HepG2 (cell line): ENCODE results near the gene ULK4. TPM values are rescaled to one million over a fixed set of nuclear protein-coding genes. Genes with fewer than 3 reads are reported as not detected.

Source experiments
- AGO1 ChIP-seq: fragments of 200-400 bp; formaldehyde crosslinking; IDR thresholded peaks from 2 replicates; pipeline ENCODE4 v1.6.1; 2017; ENCODE audit warnings: mild to moderate bottlenecking, low read depth, low read length, moderate library complexity; ENCODE audit not compliant: poor library complexity, severe bottlenecking
- BRCA1 ChIP-seq: sonication (generic); formaldehyde crosslinking; IDR thresholded peaks from 2 replicates; pipeline ENCODE4 v1.4.0; 2020; ENCODE audit warnings: missing genetic modification reagents
- CBFB ChIP-seq: sonication (generic); formaldehyde crosslinking; IDR thresholded peaks from 2 replicates; pipeline ENCODE4 v1.4.0; 2020; ENCODE audit warnings: missing genetic modification reagents
- DNMT1 ChIP-seq: sonication (generic); formaldehyde crosslinking; IDR thresholded peaks from 2 replicates; pipeline ENCODE4 v1.5.1; 2020; ENCODE audit warnings: mild to moderate bottlenecking, missing genetic modification reagents
- DNMT3B ChIP-seq: conservative IDR thresholded peaks from 2 replicates; pipeline ENCODE4 v1.6.1; 2016; ENCODE audit warnings: missing biosample characterization, control low read depth
- MTA1 ChIP-seq: sonication (generic); formaldehyde crosslinking; IDR thresholded peaks from 2 replicates; pipeline ENCODE4 v1.4.0; 2020; ENCODE audit warnings: missing genetic modification reagents, mild to moderate bottlenecking, borderline replicate concordance
- MTA3 ChIP-seq: sonication (generic); formaldehyde crosslinking; IDR thresholded peaks from 2 replicates; pipeline ENCODE4 v1.4.0; 2020; ENCODE audit warnings: missing genetic modification reagents
- NR1H2 ChIP-seq: sonication (generic); formaldehyde crosslinking; IDR thresholded peaks from 2 replicates; pipeline ENCODE4 v1.8.1; 2022; ENCODE audit warnings: low read depth, missing genetic modification reagents, borderline replicate concordance
- PLSCR1 ChIP-seq: sonication (generic); formaldehyde crosslinking; IDR thresholded peaks from 2 replicates; pipeline ENCODE4 v1.5.0; 2020; ENCODE audit warnings: missing genetic modification reagents, mild to moderate bottlenecking, borderline replicate concordance
- RXRA ChIP-seq: sonication (generic); formaldehyde crosslinking; IDR thresholded peaks from 2 replicates; pipeline ENCODE4 v1.5.1; 2020; ENCODE audit warnings: missing genetic modification reagents
- SMAD3 ChIP-seq: sonication (generic); formaldehyde crosslinking; IDR thresholded peaks from 2 replicates; pipeline ENCODE4 v1.4.0; 2020; ENCODE audit warnings: missing genetic modification reagents
- SNAPC4 ChIP-seq: sonication (generic); formaldehyde crosslinking; IDR thresholded peaks from 2 replicates; pipeline ENCODE4 v1.4.0; 2020; ENCODE audit warnings: mild to moderate bottlenecking, missing genetic modification reagents
- SRY ChIP-seq: sonication (generic); formaldehyde crosslinking; IDR thresholded peaks from 2 replicates; pipeline ENCODE4 v1.8.0; 2022; ENCODE audit warnings: mild to moderate bottlenecking, missing genetic modification reagents
- TCF7 ChIP-seq: sonication (generic); IDR thresholded peaks from 2 replicates; pipeline ENCODE4 v1.6.1; 2016; ENCODE audit warnings: antibody characterized with exemption, low read depth
- THAP11 ChIP-seq: IDR thresholded peaks from 2 replicates; pipeline ENCODE4 v1.6.1; 2016; ENCODE audit warnings: missing biosample characterization, missing genetic modification reagents
- ZNF296 ChIP-seq: sonication (generic); formaldehyde crosslinking; conservative IDR thresholded peaks from 2 replicates; pipeline ENCODE4 v1.5.0; 2020; ENCODE audit warnings: mild to moderate bottlenecking, missing genetic modification reagents
- ZNF350 ChIP-seq: sonication (generic); formaldehyde crosslinking; IDR thresholded peaks from 2 replicates; pipeline ENCODE4 v1.4.0; 2020; ENCODE audit warnings: mild to moderate bottlenecking, low read depth, missing genetic modification reagents, borderline replicate concordance
- ZNF431 ChIP-seq: sonication (generic); formaldehyde crosslinking; IDR thresholded peaks from 2 replicates; pipeline ENCODE4 v1.9.0; 2022; ENCODE audit warnings: missing genetic modification reagents, low read depth, mild to moderate bottlenecking, borderline replicate concordance
- ZNF512 ChIP-seq: sonication (generic); formaldehyde crosslinking; IDR thresholded peaks from 2 replicates; pipeline ENCODE4 v1.4.0; 2020; ENCODE audit warnings: mild to moderate bottlenecking, missing genetic modification reagents
- ZNF607 ChIP-seq: sonication (generic); formaldehyde crosslinking; IDR thresholded peaks from 2 replicates; pipeline ENCODE4 v1.5.1; 2020; ENCODE audit warnings: missing genetic modification reagents, mild to moderate bottlenecking, borderline replicate concordance
- ZNF773 ChIP-seq: sonication (generic); formaldehyde crosslinking; IDR thresholded peaks from 2 replicates; pipeline ENCODE4 v1.4.0; 2020; ENCODE audit warnings: missing genetic modification reagents, borderline replicate concordance
- ZNF775 ChIP-seq: sonication (generic); formaldehyde crosslinking; IDR thresholded peaks from 2 replicates; pipeline ENCODE4 v1.4.0; 2020; ENCODE audit warnings: missing genetic modification reagents, mild to moderate bottlenecking, moderate library complexity, borderline replicate concordance
- ZSCAN25 ChIP-seq: sonication (generic); formaldehyde crosslinking; IDR thresholded peaks from 2 replicates; pipeline ENCODE4 v1.8.0; 2022; ENCODE audit warnings: mild to moderate bottlenecking, missing genetic modification reagents
- polyA plus RNA-seq, 8 experiments: library from polyadenylated mRNA; depleted of rRNA in 3 of 8; stranded (reverse) in 7 of 8; unstranded in 1 of 8; fragments of >200 nt; fragmentation: Illumina TruSeq in 4 of 8; extraction: Trizol in 4 of 8; gene quantifications; 2 replicates each; pipeline versions ENCODE4 v1.2.1 to v1.2.3, GENCODE V29; 2011 to 2016; ENCODE audit warnings: low read depth in 4 of 8, missing spikeins in 1 of 8, mixed read lengths in 1 of 8; ENCODE audit not compliant: insufficient read depth in 1 of 8
- total RNA-seq, 5 experiments: library from RNA; depleted of rRNA; stranded (reverse); fragments of >200 nt; fragmentation: Illumina TruSeq; extraction: Trizol; gene quantifications; 2 replicates each; pipeline ENCODE4 v1.2.3, GENCODE V29; 2016; ENCODE audit warnings: low read depth in 1 of 5

The ULK4 gene
- total and polyA plus RNA-seq, 2 of the 13 experiments (the other 11 are each of a cell fraction or from before 2014, with no cell fraction given): 6.7 to 11.8 TPM

- no peak for TF ChIP-seq SNAPC4 (CRISPR knock-in tag)
- peak; percentile 39; the same call in 1 of the 2 replicates for TF ChIP-seq SMAD3 (CRISPR knock-in tag)
- no peak for TF ChIP-seq ZNF431 (CRISPR knock-in tag)
- TF ChIP-seq DNMT3B (CRISPR knock-in tag): no peak
- no peak for TF ChIP-seq ZNF773
- no peak for TF ChIP-seq CBFB (CRISPR knock-in tag)
- no peak for TF ChIP-seq BRCA1
- peak; percentile 94 for TF ChIP-seq TCF7
- no peak for TF ChIP-seq ZSCAN25 (CRISPR knock-in tag)
- no peak for TF ChIP-seq DNMT1
- TF ChIP-seq ZNF512 (CRISPR knock-in tag): no peak
- no peak; the same call in 1 of the 2 replicates for TF ChIP-seq MTA1 (CRISPR knock-in tag)
- TF ChIP-seq ZNF775 (CRISPR knock-in tag): no peak
- TF ChIP-seq PLSCR1 (CRISPR knock-in tag): no peak
- TF ChIP-seq SRY (CRISPR knock-in tag): no peak
- TF ChIP-seq RXRA (CRISPR knock-in tag): peak; percentile 92
- no peak for TF ChIP-seq MTA3 (CRISPR knock-in tag)
- TF ChIP-seq ZNF607 (CRISPR knock-in tag): no peak
- TF ChIP-seq AGO1: no peak
- TF ChIP-seq NR1H2 (CRISPR knock-in tag): no peak
- no peak for TF ChIP-seq ZNF296
- no peak for TF ChIP-seq ZNF350 (CRISPR knock-in tag)
- no peak for TF ChIP-seq THAP11 (CRISPR knock-in tag)
Observed at GRCh38 chr3:41247055-41248004, 714.6 kb downstream of the ULK4 start (continued).
